Putamen (tissue), 1 donor: Measurements from ENCODE around the gene KIF21B.
"Not testable (repeated sequence)": the region's sequence is repeated elsewhere in the genome, so short reads cannot be mapped to it uniquely, and the experiment has no call there.

Experiments used
- DNase-seq: peaks from one replicate; pipeline ENCODE4 v3.0.0-alpha.2; 2016; ENCODE audit warnings: low spot score

The KIF21B gene

DNA sequence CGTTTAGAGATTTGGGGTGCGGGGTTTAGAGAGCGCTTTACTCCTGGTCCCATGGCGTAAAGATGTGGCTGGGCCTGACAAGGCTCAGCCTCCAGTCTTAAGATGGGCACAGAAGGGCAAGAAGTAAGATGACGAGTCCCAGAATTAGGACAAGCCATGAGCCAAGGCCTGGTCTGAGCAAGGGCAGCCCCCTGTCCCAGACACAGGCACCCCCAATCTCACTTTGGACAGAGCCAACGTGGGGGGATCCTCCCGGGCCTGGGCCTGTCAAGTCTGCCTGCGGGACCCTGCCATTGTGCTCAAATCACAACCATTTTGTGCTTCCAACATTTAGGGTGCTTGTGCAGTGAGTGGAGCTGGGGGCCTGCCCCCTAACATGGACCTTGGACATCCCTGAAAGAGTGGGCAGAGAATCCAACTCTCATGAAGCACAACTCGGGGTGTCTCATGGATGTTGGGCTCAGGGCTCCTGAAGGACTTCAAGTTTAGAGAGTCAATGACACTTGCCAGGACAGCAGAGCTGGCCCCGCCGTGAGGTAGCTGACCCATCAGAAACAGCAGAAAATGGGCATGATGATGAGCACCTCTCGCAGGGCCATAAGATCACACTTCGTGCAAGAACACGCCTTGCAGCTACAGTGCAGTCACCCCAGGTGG is 52.6 kb downstream of the KIF21B start:
- DNase-seq, result no peak

DNA sequence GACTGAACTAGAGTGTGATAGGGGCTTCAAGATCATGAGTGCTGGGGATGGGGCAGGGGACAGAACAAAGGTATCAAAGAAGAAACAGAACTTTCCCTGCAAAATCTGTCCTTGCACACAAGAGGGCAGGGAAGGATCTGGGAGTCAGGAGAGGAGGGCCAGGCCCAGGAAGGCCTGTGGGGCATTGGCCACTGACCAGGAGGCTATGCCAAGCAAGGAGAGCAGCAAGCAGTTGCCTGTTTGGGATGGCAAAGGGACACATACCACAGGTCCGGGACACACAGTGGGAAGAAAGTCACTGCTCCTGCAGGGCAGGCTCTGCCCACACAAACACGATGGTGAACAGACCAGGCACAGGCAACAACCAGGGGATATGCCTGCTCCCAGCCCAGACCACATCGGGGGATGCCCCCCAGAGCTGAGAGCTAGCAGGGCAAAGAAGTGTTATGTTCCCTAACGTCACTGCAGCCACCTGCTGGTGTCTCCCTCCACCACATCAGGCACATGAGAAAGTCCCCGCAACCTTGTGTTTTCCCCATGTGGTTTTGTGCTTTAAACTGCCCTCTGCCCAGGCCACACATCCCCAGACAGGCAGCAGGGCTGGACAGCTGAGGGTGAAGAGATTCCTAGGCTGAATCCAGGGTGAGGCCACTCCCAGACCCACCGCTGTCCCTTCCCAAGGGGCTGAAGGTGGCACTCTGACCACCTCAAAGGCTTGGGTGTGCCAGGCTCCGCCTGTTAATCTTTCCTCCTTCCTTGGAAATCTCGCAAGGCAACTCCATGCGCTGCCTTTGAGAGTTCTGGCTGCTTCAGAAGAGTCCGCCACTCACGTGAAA is 53.6 kb downstream of the KIF21B start:
- DNase-seq, result no peak

DNA sequence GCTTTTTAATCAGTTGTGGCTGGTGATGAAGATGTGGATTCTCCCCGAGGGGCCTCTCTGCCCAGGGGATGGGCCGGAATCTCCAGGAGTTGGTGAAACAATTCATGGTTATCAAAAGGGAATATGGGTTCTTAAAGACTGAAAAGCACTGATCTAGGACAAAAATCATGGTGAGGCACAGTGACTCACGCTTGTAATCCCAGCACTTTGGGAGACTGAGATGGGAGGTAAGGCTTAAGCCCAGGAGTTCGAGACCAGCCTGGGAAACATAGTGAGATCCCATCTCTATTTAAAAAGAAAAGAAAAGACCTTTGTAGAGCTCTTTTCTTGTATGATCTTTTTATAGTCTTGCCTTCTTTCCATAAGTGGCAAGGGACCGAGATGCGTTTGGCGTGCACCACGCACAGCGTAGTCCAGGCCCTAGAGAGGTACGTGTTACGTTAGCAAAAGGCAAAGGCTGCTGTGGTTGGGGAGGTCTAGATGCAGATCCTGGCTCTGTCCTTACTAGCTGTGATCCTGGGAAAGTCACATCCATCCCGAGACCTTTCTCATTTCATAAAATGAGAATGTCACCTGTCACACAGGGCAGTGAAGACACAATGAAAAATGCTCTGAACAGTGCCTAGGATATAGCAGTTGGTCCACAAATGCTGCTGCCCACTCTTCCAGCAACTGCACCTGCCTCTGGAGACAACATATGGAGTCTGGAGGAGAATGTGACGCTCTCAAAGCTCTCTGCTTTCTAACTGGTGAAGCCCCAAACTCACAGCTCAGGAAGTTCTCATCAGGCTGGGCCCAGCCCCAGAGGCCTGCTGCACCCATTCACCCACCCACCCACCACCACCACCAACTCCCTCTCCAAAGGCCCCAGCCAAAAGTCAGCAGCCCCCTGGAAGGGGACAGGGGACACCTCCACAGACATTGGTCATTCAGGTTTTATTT is 54.8 kb downstream of the KIF21B start:
- DNase-seq, result no peak

DNA sequence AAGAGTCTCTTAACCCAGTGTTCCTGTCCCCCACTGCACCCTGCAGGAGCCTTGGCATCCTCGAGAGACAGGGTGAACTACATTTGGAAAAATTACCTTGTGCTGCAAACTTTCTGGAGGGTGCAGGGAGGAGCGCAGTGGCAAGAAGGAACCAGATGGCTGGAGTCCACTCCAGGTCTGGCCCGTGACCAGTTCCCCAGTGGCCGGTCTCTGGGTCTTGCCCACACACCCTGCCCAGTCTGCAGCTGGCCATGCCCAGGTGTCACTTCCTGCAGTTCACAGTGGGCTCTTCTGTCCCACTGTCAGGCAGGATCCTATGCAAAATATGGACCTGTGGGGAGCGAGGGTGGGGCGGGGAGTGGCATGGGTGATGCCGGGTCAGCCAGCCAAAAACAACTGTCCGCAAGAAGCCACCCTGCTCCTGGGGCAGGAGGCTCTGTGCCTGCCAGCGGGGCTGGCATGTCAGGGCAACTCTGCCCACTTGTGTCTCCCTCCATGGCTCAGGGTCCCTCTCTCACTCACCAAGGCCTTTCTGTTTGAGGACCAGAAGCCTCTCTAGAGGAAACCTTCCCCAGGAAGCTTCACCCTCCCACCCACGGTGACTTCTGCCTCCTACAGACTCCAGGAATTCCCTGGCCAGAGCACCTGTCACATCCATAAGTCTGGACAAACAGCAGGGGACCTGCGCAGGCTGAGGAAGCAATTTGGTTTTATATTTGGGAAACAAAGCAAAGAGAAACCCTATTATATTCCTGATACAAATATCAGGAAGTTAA is 55.6 kb downstream of the KIF21B start:
- DNase-seq, result no peak

DNA sequence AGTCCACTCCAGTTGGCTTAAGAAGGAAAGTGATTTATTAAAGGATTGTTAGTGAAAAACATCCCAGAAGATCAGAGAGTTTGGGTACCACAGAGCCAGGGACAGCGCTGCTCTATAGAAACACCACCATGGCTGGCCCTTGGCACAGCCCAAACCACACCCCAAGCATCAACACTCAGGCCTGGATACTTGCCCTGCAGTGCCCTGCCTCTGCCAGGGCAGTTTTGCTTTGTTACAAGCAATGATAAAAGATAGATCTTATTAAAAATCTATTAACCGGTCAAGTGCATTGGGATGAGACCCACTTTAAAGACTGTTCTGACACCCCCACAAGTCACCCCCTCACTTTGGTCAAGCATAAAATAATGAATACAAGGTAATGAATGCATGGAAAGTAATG is 56.6 kb downstream of the KIF21B start:
- DNase-seq, result no peak

- DNase-seq, result no peak
Observed at GRCh38 chr1:200965111-200965805, 58.3 kb downstream of the KIF21B start.

DNA sequence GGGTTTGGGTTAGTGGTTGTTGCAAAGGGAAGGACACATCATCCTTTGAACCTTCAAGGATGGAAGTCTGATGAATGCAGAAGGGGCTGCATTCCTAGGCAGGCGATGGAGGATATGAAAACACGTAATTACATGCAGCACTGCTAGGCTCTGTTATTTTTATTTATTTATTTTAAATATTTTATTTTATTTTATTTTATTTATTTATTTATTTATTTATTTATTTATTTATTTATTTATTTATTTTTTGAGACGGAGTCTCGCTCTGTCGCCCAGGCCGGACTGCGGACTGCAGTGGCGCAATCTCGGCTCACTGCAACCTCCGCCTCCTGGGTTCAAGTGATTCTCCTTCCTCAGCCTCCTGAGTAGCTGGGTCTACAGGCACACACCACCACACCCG is 59.6 kb downstream of the KIF21B start:
- not testable (repeated sequence) for DNase-seq

DNA sequence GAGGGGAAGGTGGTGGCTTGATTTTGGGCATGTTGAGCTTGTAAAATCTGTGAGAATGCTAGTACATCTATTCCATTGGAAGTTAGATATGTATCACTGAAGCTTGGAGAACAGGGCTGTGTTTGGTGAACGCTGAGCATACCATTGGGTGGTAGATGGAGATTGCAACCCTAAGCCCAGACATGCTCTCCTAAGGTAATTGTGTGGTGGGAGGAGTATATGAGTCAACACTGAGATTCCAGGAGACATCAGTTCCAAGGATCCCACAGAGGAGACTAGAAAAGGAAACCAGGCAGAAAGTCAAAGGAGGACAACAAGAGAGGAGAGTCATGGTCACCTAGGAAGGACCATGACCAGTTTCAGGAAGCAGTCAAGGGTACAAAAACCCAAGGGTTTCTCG is 60.4 kb downstream of the KIF21B start:
- no peak for DNase-seq

DNA sequence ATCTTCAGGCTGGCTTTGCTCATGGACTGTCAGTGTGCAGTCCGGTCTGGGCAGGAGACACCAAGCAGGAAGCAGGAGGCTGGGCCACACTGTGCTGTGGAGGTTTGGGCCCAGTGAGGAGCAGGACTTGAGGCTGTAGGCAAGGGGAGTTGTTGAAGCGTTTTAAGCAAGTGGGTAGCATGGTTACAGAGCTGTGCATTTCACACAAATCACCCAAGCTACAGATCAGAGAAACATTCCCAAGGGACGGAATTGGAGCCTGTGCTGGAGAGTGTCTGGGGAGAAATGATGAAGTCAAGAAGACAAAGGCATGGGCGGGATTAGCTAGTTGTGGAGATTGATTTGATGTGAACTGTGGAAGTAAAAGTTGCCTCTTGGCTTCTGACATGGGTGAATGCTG is 60.9 kb downstream of the KIF21B start:
- no peak for DNase-seq

DNA sequence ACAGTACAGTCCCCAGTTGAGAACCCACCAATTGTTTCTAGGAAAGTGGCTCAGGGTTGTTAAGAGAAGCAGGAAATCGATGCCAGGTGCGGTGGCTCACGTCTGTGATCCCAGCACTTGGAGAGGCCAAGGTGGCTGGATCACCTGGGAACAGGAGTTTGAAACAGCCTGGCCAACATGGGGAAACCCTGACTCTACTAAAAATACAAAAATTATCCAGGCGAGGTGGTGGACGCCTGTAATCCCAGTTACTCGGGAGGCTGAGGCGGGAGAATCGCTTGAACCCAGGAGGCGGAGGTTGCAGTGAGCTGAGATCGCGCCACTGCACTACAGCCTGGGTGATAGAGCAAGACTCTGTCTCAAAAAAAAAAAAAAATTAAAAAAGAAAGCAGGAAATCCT is 61.4 kb downstream of the KIF21B start:
- DNase-seq, result not testable (repeated sequence)

- no peak for DNase-seq
Observed at GRCh38 chr1:200960948-200961340, 62.6 kb downstream of the KIF21B start.

- DNase-seq, result no peak
Observed at GRCh38 chr1:200960236-200960947, 63.1 kb downstream of the KIF21B start.

DNA sequence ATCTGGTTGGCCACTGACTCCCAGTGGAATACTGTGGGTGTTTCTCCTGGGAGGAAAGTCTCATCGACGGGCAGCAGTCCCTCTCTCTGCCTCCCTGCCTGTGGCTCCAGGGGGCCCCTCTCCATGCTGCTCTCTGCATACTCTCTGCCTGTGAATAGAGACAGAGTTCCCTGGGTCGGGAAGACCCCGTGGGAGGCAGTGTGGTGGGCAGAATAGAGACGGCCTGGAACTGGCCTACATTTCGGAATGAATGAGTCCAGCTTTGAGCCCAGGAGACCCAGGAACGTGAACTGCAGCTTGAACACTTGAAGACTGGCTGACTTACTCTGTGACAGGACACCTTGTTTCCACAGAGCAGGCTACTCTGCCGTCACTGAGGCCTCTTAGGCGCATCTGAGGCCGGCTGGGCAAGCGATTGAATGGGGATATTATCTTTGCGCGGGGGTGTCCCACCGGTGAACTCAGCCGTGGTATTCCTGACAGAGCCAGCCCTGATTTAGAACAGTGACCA is 64.0 kb downstream of the KIF21B start:
- DNase-seq, result no peak

DNA sequence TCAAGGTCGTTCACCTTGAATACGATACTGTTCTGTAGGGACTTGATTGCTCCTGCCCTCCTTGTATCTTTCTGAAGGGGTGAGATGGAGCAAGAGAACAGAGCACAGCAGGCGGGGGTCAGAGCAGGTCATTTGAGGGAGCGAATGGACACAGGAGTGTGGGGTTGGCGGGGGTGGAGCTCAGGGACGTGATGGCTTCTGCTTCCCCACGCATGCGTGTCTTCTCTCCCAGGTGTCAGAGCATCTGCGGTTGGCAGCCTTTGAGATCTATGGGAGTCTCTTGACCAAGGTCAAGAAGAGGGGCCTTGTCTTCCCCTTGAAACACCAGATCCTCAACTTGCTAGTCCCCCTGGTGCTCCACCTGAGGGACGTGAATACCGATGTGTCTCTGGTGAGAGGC is 64.9 kb downstream of the KIF21B start:
- no peak for DNase-seq

DNA sequence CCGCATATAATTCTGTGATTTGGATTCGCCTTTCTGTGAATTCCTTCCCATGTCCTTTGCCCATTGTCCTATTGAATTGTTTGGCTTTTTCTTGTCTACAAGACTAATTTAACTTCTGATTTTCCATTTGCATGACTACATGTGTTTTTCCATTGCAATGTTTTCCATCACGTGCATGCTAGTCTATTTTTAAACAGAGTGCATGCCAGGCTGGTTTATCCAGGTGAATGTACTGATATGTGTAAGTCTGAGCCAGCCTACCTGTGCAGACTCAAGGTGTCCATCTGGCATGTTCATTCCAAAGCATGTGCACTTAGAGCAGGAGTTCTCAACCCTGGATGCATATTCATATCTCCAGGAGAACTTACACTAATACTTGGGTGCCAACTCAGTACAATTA is 69.1 kb downstream of the KIF21B start:
- DNase-seq, result no peak

DNA sequence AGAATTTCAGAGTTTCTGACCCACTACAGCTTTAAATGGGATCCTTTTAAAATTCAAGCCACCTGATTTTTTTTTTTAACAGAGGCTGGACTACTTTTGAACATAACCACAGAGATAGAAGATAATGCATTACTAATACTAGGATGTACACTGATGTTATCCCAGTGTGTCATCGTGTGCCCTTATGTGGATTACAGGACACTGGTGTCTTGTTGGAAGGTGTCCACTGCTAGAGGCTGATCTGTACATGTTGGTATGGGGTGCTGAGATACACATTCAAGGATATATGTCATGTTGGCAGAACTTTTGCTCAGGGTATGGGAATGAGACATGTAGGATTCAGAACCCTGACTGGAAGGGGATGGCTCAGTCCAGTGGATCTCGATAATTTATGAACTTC is 72.5 kb downstream of the KIF21B start:
- DNase-seq, result no peak

DNA sequence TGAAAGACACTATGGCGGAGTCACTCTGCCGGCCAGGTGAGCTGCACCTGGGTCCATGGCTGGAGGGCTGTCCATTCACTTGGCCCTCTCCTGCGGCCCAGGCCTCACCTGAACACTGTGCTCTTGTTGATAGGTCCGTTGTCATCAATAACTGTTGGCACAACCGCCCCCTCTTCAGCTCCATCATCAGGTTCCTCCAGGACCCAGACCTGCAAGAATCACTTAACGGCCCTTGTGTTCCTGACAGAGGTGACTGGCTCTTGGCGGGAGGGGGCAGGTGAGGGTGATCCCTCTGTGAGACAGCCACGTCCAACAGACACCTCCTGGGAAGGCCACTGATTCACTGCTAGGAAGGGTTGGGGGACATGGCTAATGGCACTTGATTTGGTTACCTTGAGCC is 73.9 kb downstream of the KIF21B start:
- DNase-seq, result no peak

GRCh38 chr1:200947059-200947566 is 76.4 kb downstream of the KIF21B start:
- no peak for DNase-seq

- DNase-seq, result no peak
Observed at GRCh38 chr1:200945111-200945510, 78.4 kb downstream of the KIF21B start.

DNA sequence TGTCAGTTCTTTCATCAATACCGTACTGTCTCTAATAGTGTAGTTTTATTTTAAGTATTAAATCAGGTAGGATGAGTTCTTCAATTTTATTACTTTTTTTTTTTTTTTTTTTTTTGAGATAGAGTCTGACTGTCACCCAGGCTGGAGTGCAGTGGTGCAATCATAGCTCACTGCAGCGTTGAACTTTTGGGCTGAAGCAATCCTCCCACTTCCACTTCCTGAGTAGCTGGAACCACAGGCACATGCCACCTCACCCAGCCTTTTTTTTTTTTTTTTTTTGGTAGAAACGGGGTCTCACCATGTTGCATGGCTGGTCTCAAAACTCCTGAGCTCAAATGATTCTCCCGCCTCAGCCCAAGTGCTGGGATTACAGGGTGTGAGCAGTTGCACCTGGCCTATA is 84.6 kb downstream of the KIF21B start:
- DNase-seq, result no peak
